Progenitor cell of endocrine pancreas (in vitro differentiated cells): ENCODE results near the gene WDR7. TPM values are rescaled to one million over a fixed set of nuclear protein-coding genes. Genes with fewer than 3 reads are reported as not detected.

ENCODE experiments used
- DNase-seq: peaks from one replicate; pipeline ENCODE4 v3.0.0; 2021; ENCODE audit warnings: low spot score; ENCODE audit not compliant: unreplicated experiment
- H3K27ac Mint-ChIP-seq: 2 replicates; pipeline ENCODE4 v1.8.0; 2021; ENCODE audit warnings: mild to moderate bottlenecking, moderate library complexity, mixed read lengths
- H3K27me3 Mint-ChIP-seq: 2 replicates; pipeline ENCODE4 v1.8.0; 2021; ENCODE audit warnings: mixed read lengths
- H3K36me3 Mint-ChIP-seq: 2 replicates; pipeline ENCODE4 v1.8.0; 2022; ENCODE audit warnings: mixed read lengths; ENCODE audit not compliant: insufficient read depth
- H3K4me1 Mint-ChIP-seq: 2 replicates; pipeline ENCODE4 v1.8.0; 2021; ENCODE audit warnings: low read depth, mixed read lengths
- H3K4me3 Mint-ChIP-seq: 2 replicates; pipeline ENCODE4 v1.8.0; 2021; ENCODE audit warnings: low read depth, mild to moderate bottlenecking, moderate library complexity, mixed read lengths
- H3K9me3 Mint-ChIP-seq: 2 replicates; pipeline ENCODE4 v1.8.0; 2021; ENCODE audit warnings: low read depth, mixed read lengths
- total RNA-seq: library from RNA; stranded (reverse); gene quantifications from 2 replicates; pipeline ENCODE4 v1.2.1, GENCODE V29; 2021
- TF ChIP-seq, protein P1 (sequence below): fragments of 200-600 bp; sonication (generic); IDR thresholded peaks from one replicate; pipeline ENCODE4 v1.5.0; 2021; ENCODE audit warnings: antibody characterized with exemption, mild to moderate bottlenecking; ENCODE audit not compliant: unreplicated experiment

Gene WDR7
- total RNA-seq, 1 donor from 2014 or later, result 23.2 TPM

- H3K9me3 Mint-ChIP-seq, result peaks cover 3% of the 10 kb centered on the region
- no peak overlapping the region for H3K27ac Mint-ChIP-seq
- H3K27me3 Mint-ChIP-seq, result no peaks in the 10 kb centered on the region
- H3K4me3 Mint-ChIP-seq, result no peak overlapping the region
- peaks cover 3% of the 10 kb centered on the region for H3K36me3 Mint-ChIP-seq
- no peak for DNase-seq
- no peaks in the 10 kb centered on the region for H3K4me1 Mint-ChIP-seq
- TF ChIP-seq, protein P1, sequence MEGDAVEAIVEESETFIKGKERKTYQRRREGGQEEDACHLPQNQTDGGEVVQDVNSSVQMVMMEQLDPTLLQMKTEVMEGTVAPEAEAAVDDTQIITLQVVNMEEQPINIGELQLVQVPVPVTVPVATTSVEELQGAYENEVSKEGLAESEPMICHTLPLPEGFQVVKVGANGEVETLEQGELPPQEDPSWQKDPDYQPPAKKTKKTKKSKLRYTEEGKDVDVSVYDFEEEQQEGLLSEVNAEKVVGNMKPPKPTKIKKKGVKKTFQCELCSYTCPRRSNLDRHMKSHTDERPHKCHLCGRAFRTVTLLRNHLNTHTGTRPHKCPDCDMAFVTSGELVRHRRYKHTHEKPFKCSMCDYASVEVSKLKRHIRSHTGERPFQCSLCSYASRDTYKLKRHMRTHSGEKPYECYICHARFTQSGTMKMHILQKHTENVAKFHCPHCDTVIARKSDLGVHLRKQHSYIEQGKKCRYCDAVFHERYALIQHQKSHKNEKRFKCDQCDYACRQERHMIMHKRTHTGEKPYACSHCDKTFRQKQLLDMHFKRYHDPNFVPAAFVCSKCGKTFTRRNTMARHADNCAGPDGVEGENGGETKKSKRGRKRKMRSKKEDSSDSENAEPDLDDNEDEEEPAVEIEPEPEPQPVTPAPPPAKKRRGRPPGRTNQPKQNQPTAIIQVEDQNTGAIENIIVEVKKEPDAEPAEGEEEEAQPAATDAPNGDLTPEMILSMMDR, result no peak
Observed at GRCh38 chr18:56841836-56842235, 190.7 kb downstream of the WDR7 start.

DNA sequence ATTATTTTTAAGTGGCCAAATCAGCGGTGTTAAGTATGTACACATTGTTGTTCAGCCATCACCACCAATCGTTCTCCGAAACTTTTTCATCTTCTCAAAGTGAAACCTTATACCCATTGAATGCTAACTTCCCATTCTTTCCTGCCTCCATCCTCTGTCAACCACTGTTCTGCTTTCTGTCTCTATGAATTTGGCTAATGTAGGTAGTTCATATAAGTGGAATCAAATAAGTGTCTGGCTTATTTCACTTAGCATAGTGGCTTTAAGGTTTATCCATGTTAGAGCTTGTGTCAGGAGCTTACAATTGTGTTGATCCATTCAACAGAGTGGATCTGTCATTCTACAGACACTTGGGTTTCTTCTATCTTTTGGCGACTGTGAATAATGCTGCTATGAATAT is 192.1 kb downstream of the WDR7 start:
- Mint-ChIP-seq H3K36me3 (peaks cover 4% of the 10 kb centered on the region), H3K4me1 (no peaks in the 10 kb centered on the region)

GRCh38 chr18:56844556-56844955 is 193.4 kb downstream of the WDR7 start:
- no peaks in the 10 kb centered on the region for H3K27me3 Mint-ChIP-seq
- H3K4me3 Mint-ChIP-seq, result no peak overlapping the region
- no peak overlapping the region for H3K27ac Mint-ChIP-seq
- H3K36me3 Mint-ChIP-seq, result peaks cover 6% of the 10 kb centered on the region
- peaks cover 17% of the 10 kb centered on the region for H3K9me3 Mint-ChIP-seq
- DNase-seq, result no peak
- H3K4me1 Mint-ChIP-seq, result no peaks in the 10 kb centered on the region
- TF ChIP-seq, protein P1, result no peak

More for the DNA sequence above, 192.1 kb downstream of the WDR7 start:
- Mint-ChIP-seq H3K9me3 (peaks cover 9% of the 10 kb centered on the region), H3K27ac (no peak overlapping the region), H3K27me3 (no peaks in the 10 kb centered on the region), H3K4me3 (no peak overlapping the region)
- DNase-seq, result no peak
- TF ChIP-seq, protein P1, result no peak

GRCh38 chr18:56851774-56852173 is 200.6 kb downstream of the WDR7 start:
- H3K9me3 Mint-ChIP-seq, result peaks cover 18% of the 10 kb centered on the region
- TF ChIP-seq, protein P1, result no peak
- no peak overlapping the region for H3K4me3 Mint-ChIP-seq
- peaks cover 2% of the 10 kb centered on the region for H3K4me1 Mint-ChIP-seq
- no peak for DNase-seq
- H3K36me3 Mint-ChIP-seq, result peaks cover 3% of the 10 kb centered on the region
- H3K27me3 Mint-ChIP-seq, result peaks cover 8% of the 10 kb centered on the region
- H3K27ac Mint-ChIP-seq, result no peak overlapping the region

DNA sequence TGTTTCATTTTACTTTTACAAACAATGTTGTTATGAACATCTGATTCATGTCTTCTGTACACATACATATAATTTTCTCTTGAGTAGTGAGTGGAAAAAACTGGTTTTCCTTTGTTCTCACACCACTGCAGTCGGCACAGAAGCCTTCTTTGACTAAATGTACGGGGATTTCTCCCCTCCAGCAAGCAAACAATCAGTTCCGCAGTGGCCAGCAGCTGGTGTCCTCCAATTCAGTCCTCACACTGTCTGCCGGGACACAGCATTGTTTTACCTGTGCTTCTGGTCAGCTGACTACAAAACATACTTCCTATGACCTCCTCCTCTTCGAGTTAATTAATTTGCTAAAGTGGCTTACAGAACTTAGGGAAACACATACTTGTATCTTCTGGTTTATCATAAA is 202.8 kb downstream of the WDR7 start:
- TF ChIP-seq, protein P1, result no peak
- H3K27me3 Mint-ChIP-seq, result peaks cover 13% of the 10 kb centered on the region
- H3K36me3 Mint-ChIP-seq, result no peaks in the 10 kb centered on the region
- no peak for DNase-seq
- no peak overlapping the region for H3K4me3 Mint-ChIP-seq
- no peak overlapping the region for H3K27ac Mint-ChIP-seq
- H3K9me3 Mint-ChIP-seq, result peaks cover 5% of the 10 kb centered on the region
- H3K4me1 Mint-ChIP-seq, result peaks cover 2% of the 10 kb centered on the region
